Stimulated activated CD4-positive, alpha-beta T cell treated with anti-CD3 and anti-CD28 coated beads, Interleukin-1b, Interleukin-23, amount 100 ng/mL, for 48 hours (primary cell): ENCODE measurements around the gene NR3C1.

ENCODE experiments used
- DNase-seq: peaks from one replicate; pipeline ENCODE4 v3.0.0-alpha.2; 2020

The NR3C1 gene

DNA sequence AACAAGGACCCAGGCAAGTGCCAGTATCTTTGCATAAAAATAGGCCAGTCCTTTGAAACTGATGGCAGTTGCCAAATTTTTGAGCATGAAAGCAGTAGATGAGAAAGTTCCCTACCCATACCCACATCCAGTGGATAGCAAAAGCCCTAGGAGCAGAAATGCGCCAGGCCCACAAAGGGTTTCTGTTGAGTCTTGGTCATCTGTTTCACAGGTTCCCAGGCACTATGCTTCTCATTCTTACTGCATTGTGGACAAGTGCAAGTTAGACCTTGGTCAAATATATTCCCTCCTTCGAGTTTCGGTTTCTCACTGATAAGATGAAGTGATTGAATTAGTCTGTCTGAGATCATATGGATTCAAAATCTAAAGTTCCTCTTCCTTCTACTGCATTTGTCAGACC, 152.3 kb downstream of the NR3C1 start:
- DNase-seq: no peak

DNA sequence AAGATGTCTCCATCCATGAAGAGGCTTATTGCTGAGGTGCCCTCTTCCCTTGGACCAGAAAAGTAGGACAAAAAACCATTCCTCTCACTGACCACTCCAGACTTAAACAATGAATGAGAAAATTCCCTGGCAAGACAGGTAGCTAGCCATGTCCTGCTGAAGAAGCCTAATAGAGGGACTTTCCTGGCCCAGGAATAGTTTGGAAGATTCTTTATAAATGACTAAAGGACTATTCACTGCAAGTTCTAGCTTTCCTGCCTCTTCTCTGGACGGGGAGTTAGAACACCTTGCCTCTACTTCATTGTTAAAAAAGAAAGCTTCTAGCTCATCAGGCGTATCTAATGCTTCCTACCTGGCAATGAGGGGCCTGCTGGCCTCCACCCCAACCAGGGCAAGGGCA, 153.6 kb downstream of the NR3C1 start:
- no peak for DNase-seq

DNA sequence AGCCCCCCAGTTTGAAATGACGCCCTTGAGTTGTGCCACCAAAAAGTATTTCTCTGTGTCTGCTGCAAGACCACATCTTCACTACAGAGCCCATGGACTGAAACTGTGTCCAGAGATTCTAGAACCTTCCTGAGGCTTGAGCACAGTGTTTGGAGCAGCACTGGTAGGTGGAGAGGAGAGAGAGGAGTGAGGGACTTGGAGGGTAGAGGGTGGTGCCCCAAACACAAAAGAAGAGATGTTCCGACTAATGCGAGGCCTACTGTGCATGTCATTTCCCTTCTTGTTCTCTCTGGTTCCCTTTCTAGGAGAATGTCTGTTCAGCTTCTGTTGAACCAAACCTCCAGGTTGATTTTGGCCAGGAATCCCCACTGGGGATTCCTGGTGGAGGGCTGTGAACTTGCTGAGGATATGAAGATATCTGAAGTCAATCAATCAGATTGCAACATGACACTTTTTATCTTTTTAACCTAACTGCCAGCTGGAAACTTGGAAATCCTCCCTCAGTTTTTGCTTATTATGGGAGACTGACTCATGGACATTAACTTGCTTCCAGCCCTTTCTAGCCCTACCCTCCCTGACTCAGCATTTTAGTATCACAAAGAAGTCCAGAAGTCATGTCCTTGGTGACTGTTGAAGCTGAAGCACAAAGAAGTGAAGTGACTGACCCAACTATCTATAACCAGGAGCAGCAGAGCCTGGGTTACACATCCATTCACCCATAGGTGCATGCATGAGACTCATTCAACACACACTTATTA, 154.5 kb downstream of the NR3C1 start:
- DNase-seq: no peak

DNA sequence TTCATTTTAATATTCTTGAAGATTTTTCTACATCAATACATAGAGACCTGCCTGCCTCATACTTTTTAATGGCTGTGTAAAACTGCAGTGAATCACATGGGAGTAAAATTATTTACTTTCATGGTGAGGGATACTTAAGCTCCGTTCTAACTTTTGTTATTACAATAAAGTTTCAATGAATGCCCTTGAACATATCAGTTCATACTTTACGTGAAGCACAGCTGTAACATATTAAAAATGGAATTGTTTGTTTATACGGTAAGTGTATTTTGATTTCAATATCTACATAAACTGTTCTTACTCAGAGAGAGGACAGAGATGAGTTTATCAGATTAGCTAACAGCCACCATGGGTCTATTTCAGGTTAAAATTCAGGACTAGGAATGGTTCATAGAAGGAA, 155.1 kb downstream of the NR3C1 start:
- DNase-seq: no peak

DNA sequence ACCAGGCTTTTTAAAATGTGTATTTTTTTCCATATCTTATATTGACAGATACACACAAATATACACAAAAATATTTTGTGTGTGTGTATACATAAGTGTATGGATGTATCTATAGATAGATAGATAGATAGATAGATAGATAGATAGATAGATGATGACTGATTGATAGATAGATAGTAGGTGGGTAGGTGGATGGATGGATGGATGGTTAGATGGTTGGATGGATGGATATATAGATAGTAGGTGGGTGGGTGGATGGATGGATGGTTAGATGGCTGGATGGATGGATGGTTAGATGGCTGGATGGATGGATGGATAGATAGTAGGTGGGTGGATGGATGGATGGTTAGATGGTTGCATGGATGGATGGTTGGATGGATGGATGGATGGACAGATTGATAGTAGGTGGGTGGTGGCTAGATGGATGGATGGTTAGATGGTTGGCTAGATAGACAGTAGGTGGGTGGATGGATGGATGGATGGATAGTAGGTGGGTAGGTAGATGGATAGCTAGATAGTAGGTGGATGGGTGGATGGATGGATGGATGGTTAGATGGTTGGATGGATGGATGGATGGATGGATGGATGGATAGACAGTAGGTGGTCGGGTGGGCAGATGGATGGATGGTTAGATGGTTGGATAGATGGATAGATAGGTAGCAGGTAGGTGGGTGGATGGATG, 156.2 kb downstream of the NR3C1 start:
- DNase-seq: no peak

DNA sequence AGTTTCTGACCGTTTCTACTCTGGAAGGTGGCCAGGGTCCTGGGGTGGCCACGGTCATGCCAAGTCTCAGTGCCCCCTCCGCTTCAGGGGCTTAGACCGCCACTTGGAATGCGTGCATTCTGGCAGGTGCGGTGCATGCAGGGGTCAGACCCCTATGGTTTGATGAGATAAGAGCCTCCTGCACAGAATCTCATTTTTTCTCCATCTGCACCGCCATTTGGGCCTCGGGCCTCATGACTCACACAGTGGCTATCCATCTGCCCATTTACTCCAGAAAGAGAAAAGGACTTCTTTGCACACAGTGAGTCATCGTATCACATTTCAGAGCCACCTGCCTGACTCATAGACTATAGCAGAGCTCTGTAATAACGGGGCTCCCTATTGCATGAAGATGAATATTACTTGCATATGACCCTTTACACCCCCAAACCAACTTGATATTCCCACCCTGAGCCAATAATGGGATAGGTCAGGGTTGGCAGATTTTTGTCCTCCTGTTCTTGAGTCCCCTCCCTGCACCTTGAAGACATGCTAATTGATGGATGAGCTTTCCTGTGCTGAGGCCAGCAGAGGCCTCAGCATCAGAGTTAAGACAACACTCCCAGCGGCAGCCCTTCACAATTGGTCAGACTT, 157.4 kb downstream of the NR3C1 start:
- DNase-seq: no peak

DNA sequence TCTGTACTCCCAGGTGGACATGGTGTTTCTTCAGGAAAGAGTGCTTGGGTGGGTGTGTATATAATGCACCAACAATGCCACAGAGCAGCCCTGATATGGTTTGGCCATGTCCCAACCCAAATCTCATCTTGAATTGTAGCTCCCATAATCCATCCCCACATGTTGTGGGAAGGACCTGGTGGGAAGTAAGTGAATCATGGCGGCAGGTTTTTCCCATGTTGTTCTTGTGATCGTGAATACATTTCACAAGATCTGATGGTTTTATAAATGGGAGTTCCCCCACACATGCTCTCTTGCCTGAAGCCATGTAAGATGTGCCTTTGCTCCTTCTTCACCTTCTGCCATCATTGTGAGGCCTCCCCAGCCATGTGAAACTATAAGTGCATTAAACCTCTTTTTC, 158.5 kb downstream of the NR3C1 start:
- DNase-seq: no peak

DNA sequence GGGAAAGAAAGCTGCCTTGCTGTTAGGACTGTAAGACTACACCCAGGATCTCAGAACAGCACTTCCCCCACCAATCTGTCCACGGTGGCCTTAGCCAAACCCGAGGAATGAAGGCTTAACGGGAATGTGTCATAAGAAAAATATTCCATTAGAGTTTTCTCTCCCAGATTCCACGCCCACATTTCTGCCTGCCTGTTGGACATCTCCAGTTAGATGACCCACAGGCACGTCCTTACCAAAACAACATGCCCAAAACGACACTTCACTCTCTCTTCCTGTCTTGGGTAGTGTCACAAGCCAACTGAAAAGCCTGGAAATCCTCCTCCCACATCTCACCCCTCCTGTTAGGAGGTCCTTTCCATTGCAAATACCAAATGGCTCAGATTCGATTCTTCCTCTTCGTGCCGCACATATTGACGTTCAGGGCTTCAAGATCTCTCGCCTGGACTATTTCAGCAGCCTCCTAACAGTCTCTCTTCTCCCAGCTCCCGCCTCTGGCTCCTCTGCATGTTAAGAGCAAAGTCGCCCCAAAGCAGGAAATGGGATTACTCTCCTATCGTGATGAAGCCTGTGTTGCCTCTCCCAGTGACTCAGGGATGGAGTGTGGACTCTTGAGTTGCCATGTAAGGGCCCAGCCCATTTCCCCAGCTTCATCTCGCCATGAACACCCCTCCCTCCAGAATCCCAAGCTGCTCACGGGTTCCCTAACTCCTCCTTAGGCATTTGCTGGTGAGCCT, 159.3 kb downstream of the NR3C1 start:
- DNase-seq: no peak

DNA sequence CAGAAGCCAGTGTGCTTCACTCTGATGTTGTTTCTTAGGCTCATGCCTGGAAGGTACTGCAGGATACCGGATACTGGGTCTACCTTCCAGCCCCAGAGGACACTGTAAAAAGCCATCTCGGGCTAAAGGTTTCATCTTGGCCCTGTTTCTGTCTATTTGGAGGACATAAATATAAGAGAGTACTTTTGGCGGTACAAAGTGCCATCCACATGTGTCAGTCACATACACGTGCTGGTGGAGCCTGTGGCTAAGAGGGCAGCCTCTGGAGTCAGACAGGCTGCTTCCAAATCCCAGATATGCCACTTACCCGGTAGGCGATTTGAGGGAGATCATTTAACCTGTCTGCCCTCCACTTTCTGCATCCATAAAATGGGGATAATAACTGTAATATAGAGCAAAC, 160.4 kb downstream of the NR3C1 start:
- DNase-seq: no peak

DNA sequence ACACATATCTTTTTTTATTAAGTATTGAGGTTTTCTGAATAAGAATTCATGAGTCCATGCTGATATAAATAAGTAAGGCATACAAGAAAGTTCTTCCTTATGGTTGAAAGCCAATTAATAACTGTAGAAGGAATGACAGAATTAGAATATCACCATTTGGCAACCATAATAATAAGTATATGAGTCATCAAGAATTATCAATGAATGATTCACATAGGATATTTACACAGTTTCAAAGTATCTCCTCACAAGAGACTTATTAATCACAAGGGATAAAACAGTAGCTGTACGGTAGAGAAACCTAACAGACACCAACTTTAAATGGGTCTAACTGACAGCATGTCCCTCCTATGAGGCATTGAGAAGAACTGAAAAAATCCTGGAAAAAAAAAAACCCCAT, 161.6 kb downstream of the NR3C1 start:
- no peak for DNase-seq

DNA sequence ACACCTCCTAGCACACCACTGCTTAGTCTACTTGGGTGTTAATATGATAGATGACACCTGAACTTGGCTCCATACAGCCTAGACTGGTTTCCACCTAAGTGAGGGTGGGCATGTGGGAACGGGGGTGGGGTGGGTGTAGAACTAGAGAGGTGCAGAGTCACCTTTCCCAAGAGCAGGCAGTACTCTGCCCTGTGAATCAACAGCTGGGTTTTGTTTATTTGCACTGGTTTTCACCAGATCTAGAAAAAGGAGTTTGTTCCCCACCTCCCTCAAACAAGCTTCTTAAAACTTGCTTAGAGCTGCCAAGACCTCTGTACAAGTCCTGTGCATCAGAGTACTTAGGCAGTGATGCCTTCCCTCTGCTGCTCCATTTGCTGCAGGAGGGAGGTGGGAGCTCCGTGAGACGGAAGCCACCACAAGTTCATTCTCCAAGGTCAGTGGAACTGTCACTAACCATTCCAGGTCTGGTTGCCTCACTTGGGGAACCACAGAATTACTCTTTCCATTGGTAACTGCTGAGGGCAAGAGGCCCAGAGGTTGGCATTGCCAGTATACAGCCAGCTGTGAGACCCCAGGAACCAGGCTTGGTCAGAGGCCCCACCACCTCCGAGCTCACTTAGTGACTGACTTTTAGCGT, 163.5 kb downstream of the NR3C1 start:
- DNase-seq: no peak

DNA sequence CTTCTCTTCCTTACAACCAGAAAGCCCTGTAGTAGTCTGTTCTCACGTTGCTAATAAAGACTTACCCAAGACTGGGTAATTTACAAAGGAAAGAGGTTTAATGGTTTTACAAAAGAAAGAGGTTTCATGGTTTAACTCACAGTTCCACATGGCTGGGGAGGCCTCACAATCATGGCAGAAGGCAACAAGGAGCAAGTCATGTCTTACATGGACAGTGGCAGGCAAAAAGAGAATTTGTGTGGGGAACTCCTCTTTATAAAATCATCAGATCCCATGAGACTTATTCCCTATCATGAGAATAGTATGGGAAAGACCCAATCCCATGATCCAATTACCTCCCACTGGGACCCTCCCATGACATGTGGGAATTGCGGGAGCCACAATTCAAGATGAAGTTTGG, 164.9 kb downstream of the NR3C1 start:
- no peak for DNase-seq

DNA sequence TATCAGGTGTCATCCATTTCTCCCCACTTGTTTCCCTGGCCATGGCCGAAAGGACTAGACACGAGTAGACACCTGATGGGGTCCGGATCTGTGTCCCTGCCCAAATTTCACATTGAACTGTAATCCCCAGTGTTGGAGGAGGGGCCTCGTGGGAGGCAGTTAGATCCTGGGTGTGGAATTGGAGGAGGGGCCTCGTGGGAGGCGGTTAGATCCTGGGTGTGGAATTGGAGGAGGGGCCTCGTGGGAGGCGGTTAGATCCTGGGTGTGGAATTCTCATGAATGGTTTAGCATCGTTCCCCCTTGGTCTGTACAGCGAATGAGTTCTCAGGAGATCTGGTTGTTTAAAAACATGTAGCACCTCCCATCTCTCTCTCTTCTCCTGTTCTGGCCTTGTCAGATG, 165.8 kb downstream of the NR3C1 start:
- no peak for DNase-seq

DNA sequence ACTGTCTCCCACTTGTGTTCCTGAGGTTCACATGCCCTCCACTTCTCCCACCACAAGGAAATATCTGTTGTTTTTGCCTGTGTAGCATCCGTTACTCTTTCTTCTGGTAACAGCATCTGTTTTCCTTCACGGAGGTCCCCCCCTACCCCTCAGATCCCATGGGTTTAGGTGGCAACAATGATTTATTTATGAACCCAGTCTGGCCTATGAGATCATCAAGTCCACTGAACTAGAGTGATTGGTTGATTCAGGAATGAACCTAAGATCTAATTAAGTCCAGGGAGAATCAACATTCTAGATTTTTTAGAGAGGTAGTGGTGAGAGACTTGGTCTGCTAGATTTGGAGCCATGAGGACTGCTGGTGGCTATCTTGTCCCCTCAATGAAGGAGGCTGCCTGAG, 166.8 kb downstream of the NR3C1 start:
- no peak for DNase-seq

DNA sequence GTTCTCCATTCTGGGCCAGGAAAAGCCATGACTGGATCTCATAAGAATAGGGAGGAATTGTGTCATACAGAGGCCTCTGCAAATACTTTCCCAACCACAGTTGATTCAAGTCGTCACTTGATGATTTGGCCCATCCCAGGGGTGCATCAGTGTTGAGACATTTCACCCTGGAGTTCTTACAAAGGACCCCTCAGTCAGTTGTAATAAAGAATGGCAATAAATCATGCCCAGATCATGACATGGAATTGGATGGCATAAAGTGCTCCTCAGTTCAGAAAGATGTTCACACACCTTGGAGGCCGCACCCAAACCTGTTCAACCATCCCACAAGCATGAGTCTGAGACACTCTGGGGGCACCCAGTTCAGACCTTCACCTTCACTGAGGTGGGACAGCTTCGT, 168.1 kb downstream of the NR3C1 start:
- no peak for DNase-seq

DNA sequence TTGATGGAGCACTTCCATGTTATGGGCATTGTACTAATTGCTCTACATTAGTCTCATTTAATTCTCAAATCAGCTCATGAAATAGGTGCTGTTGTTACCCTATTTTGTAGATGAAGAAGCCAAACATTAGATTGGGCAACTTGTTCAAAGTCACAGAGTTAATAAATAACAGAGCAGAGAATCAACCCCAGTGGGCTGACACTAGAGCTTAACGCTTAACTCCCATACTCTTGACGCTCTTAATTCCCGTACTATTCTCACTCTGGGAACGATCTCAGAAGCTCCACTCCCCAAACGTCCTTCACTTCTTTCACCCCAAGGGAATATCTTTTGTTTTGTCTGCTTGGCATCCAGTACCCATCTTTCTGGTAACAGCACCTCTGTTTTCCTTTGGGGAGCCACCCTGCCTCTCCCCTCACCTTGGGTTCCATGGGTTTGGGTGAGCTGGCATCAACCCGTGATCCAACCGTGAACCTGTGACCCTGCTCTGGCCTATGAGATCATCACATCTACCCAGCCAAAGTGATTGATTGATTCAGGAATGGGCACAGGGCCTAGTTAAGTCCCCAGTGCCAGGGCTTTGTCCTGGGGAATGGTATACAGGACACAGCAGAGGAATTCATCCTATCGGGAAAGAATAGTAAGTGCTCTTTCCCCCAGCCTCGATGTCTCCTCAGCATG, 169.2 kb downstream of the NR3C1 start:
- no peak for DNase-seq

DNA sequence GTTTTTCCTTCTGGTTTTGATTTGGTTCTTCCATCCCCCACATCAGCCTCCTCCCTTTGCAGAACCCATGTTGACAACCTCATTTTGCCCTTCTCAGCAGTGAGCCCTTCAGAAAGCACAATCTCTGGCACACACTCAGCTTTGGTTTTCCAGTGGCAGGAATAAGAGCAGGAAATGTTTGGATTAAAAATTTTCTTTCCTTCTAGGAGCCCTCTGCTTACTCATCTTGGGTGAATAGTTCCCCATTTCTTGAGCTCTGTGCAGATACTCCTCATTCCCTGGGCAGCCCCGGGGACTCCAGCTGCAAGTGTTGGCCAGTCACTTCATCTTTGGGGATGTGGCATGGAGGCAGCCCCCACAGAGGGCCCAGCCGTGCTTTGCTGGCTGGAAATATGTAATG, 170.5 kb downstream of the NR3C1 start:
- no peak for DNase-seq

DNA sequence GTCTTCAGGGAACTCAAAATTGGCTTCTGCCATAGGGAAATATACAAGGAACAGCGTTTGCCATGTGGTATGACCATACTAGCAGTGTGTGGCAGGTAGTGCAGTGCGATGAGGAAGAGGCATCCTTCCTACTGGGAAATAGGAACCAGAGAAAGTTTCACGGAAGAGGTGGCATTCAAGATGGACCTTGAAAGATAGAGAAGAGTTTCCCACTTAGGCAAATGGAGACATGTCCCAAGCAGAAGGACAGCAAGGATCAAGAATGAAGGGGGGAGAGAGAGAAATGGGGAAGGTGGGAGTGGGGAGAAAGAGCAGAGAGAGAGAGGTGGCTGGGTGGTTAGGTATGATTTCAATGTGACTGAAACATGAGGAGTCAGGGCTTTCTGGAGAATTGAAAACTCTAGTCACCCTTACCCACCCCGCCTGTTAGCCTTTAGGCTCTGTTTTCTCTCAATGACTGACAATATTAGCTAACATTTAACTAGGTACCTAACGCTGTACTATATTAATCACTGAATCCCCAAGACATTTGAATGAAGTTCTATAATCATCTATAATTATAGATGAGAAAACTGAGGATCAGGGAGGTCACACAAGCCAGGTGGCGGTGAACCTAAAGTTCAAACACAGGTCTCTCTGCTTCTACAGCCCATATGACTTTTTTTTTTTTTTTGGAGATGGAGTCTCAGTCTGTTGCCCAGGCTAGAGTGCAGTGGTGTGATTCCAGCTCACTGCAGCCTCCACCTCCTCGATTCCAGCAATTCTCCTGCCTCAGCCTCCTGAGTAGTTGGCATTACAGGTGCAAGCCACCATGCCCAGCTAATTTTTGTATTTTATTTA, 171.3 kb downstream of the NR3C1 start:
- DNase-seq: no peak

DNA sequence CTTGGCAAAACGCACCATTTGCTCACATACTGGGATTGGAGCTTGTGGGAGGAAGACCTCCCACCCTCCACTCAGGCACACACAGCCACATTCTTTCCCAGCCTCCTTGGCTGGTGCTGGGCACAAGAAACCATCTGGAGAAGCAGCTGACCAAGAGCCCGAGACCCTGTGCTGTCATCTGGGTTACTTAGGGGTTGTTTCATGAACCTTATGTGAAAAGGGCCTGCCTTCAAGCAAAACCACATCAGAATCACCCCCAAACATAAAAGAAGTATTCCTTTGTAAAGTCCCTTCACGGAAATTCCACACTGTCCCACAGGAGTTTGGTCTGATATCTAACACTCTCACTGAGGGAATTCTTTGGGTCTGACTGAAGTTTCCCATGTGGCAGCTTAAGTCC, 172.1 kb downstream of the NR3C1 start:
- no peak for DNase-seq

DNA sequence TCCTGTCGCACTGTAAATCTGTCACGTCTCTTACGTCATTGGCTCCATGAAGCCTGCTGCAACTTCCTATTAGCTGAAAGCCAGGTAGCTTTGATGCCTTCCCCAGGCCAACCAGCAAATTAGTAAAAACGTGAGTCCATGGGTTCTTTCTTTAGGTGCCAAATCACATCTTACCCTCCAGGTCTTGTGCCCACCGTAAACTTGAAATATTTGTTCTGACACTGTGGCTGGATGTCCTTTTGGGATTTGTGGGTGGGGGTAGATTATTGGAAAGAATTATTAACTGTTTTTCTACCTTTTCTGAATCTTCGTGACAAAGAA, 172.8 kb downstream of the NR3C1 start:
- DNase-seq: no peak

DNA sequence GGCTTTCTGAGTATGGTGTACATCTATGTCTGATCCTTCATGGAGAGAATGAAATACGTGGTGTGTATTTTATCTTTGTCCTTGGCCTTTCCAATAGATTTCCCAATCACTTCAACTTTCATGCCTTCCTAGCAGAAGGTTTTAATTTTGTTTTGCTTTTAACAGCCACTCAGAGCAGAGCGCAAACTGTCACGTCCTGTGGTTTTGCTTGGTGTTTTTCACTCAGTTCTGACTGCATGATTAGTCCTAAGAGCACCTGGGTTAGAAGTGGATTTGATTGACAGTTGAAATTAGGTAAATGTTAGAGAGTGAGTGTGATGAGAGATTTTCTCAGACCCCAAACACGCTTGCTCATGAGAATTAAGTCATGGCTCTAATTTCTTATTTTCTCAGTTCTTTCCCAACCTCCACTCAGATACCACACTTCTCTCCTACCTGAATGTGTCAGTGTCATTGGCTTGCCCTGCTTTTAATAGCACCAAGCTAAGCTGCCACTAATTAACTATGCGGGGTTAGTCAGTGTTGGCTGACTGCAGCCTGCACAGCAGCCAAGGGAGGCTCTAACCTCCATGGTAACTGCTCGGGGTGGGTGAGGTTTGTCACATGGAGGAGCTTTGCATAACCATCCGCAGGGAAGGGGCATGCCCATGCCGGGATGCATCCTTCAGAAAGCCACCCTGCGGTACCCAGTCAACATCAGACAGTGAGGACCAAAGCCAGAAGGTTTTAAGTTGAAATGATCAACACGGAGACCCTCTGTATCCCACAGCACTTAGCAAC, 173.4 kb downstream of the NR3C1 start:
- peak; percentile 50 for DNase-seq
